HepG2 (cell line): Measurements from ENCODE around the gene FAM89B. TPM values are rescaled to one million over a fixed set of nuclear protein-coding genes. Genes with fewer than 3 reads are reported as not detected.

ENCODE experiments used
- ATAC-seq: fragments of 200-7000 bp; cut with Tn5 transposase; 3 replicates; pipeline ENCODE4 v1.9.1; 2020; ENCODE audit warnings: mild to moderate bottlenecking, moderate library complexity
- BruUV-seq: library from RNA; stranded (reverse); fragments of 400-500 nt; replicated peaks from 2 replicates; lab custom pipeline; 2021; lab: Mats Ljungman, UMichigan
- CTCF ChIA-PET: fragments of 300-600 bp; formaldehyde crosslinking; extraction: SDS; loops from one replicate; lab custom pipeline; 2021; ENCODE audit warnings: low total read pairs, inconsistent platforms, low intra/inter-chr PET ratio; lab: Yijun Ruan, JAX
- POLR2A ChIA-PET: fragments of 350-600 bp; sonication (Branson Sonifier 250); formaldehyde crosslinking; loops from one replicate; lab custom pipeline; 2020; ENCODE audit warnings: antibody characterized with exemption, inconsistent platforms; lab: Yijun Ruan, JAX
- DNase-seq: peaks from one replicate; pipeline ENCODE4 v3.0.0-alpha.2; 2015; ENCODE audit warnings: low spot score
- FAIRE-seq: peaks from 3 replicates; lab custom pipeline; 2011; peaks lifted over from hg19 to GRCh38; lab: Jason Lieb, UNC
- H2AFZ ChIP-seq: one replicate; pipeline ENCODE4 v1.6.1; 2011; ENCODE audit warnings: low read length, inconsistent platforms
- H3K27ac ChIP-seq: fragments of 300-600 bp; 3 replicates; pipeline ENCODE4 v1.8.0; 2011; ENCODE audit warnings: mixed run types, mild to moderate bottlenecking, mixed read lengths, low read length, inconsistent platforms; ENCODE audit not compliant: insufficient read depth; ENCODE audit errors: extremely low read length
- H3K27me3 ChIP-seq, 2 experiments: fragments of 200-600 bp in 1 of 2; 2 replicates in 1 of 2; 3 replicates in 1 of 2; pipeline versions ENCODE4 v1.6.0 to v1.8.0; 2011; ENCODE audit warnings: low read length in 2 of 2, mild to moderate bottlenecking in 2 of 2, moderate library complexity in 2 of 2, inconsistent platforms in 1 of 2; ENCODE audit not compliant: insufficient read depth in 2 of 2, control insufficient read depth in 1 of 2
- H3K36me3 ChIP-seq, 2 experiments: fragments of 200-600 bp in 1 of 2; replicated peaks in 1 of 2; 2 replicates in 1 of 2; 3 replicates in 1 of 2; pipeline versions ENCODE4 v1.5.1 to v1.8.0; 2011; ENCODE audit warnings: low read length in 2 of 2, inconsistent platforms in 1 of 2; ENCODE audit not compliant: insufficient read depth in 2 of 2, control insufficient read depth in 1 of 2
- H3K4me1 ChIP-seq: 2 replicates; pipeline ENCODE4 v1.5.1; 2012; ENCODE audit warnings: low read length, inconsistent platforms; ENCODE audit not compliant: insufficient read depth
- H3K4me2 ChIP-seq: 2 replicates; pipeline ENCODE4 v1.6.0; 2011; ENCODE audit warnings: low read depth, low read length, inconsistent platforms
- H3K4me3 ChIP-seq, 3 experiments: fragments of 200-600 bp in 1 of 3; sonication (generic), shearing (Covaris generic) in 1 of 3; replicated peaks in 1 of 3; 2 replicates each; pipeline ENCODE4 v1.5.1; 2011 to 2016; ENCODE audit warnings: low read length in 3 of 3, inconsistent platforms in 2 of 3, low read depth in 2 of 3, mild to moderate bottlenecking in 2 of 3, control low read depth in 1 of 3, mixed read lengths in 1 of 3; ENCODE audit not compliant: insufficient read depth in 1 of 3
- H3K79me2 ChIP-seq: one replicate; pipeline ENCODE4 v1.6.1; 2011; ENCODE audit warnings: low read length, inconsistent platforms; ENCODE audit not compliant: insufficient read depth
- H3K9ac ChIP-seq: 2 replicates; pipeline ENCODE4 v1.6.0; 2011; ENCODE audit warnings: mild to moderate bottlenecking, low read depth, low read length, inconsistent platforms; ENCODE audit not compliant: insufficient read depth
- H3K9me3 ChIP-seq: 2 replicates; pipeline ENCODE4 v1.5.1; 2012; ENCODE audit warnings: mild to moderate bottlenecking, low read length
- H4K20me1 ChIP-seq: 2 replicates; pipeline ENCODE4 v1.6.0; 2011; ENCODE audit warnings: inconsistent platforms, mild to moderate bottlenecking, low read length, moderate library complexity; ENCODE audit not compliant: insufficient read depth
- ATF3 ChIP-seq: sonication (generic); formaldehyde crosslinking; IDR thresholded peaks from 2 replicates; pipeline ENCODE4 v1.4.0; 2020; ENCODE audit warnings: missing genetic modification reagents
- CCAR2 ChIP-seq: fragments of 200-400 bp; formaldehyde crosslinking; optimal IDR thresholded peaks from 2 replicates; pipeline ENCODE3; 2018; ENCODE audit warnings: low read depth, mild to moderate bottlenecking, low read length, moderate library complexity
- CENPT ChIP-seq: sonication (generic); formaldehyde crosslinking; IDR thresholded peaks from 2 replicates; pipeline ENCODE4 v1.8.0; 2022; ENCODE audit warnings: low read depth, mild to moderate bottlenecking, moderate library complexity, missing genetic modification reagents
- ERF ChIP-seq: IDR thresholded peaks from 2 replicates; pipeline ENCODE4 v1.6.1; 2018; ENCODE audit warnings: missing biosample characterization, missing genetic modification reagents
- FOXA3 ChIP-seq: IDR thresholded peaks from 2 replicates; pipeline ENCODE4 v1.6.1; 2016; ENCODE audit warnings: missing genetic modification reagents, missing compliant biosample characterization
- GMEB1 ChIP-seq: sonication (generic); formaldehyde crosslinking; IDR thresholded peaks from 2 replicates; pipeline ENCODE4 v1.5.1; 2020; ENCODE audit warnings: missing genetic modification reagents, mild to moderate bottlenecking, borderline replicate concordance
- HDAC1 ChIP-seq: sonication (generic); formaldehyde crosslinking; IDR thresholded peaks from 2 replicates; pipeline ENCODE4 v1.5.1; 2020; ENCODE audit warnings: mild to moderate bottlenecking, missing genetic modification reagents
- RFX3 ChIP-seq: IDR thresholded peaks from 2 replicates; pipeline ENCODE4 v1.6.1; 2016; ENCODE audit warnings: missing biosample characterization, missing genetic modification reagents
- SRF ChIP-seq: IDR thresholded peaks from 2 replicates; pipeline ENCODE4 v1.6.1; 2011; ENCODE audit warnings: mild to moderate bottlenecking, low read depth, low read length, moderate library complexity
- TAF15 ChIP-seq: fragments of 200-400 bp; formaldehyde crosslinking; IDR thresholded peaks from one replicate; pipeline ENCODE4 v1.6.1; 2018; ENCODE audit warnings: mild to moderate bottlenecking, low read depth, low read length; ENCODE audit not compliant: poor library complexity, severe bottlenecking
- ZBTB43 ChIP-seq: sonication (generic); formaldehyde crosslinking; conservative IDR thresholded peaks from 2 replicates; pipeline ENCODE4 v1.4.0; 2020; ENCODE audit warnings: missing genetic modification reagents
- ZC3H13 ChIP-seq: sonication (generic); formaldehyde crosslinking; IDR thresholded peaks from 2 replicates; pipeline ENCODE4 v1.8.1; 2023; ENCODE audit warnings: mild to moderate bottlenecking, missing genetic modification reagents, moderate library complexity
- ZNF281 ChIP-seq: sonication (generic); formaldehyde crosslinking; IDR thresholded peaks from 2 replicates; pipeline ENCODE4 v1.4.0; 2020; ENCODE audit warnings: missing genetic modification reagents, borderline replicate concordance
- ZNF33A ChIP-seq: sonication (generic); formaldehyde crosslinking; IDR thresholded peaks from 2 replicates; pipeline ENCODE4 v1.5.1; 2020; ENCODE audit warnings: missing genetic modification reagents, mild to moderate bottlenecking, moderate library complexity, borderline replicate concordance
- ZNF572 ChIP-seq: sonication (generic); formaldehyde crosslinking; IDR thresholded peaks from 2 replicates; pipeline ENCODE4 v1.5.1; 2020; ENCODE audit warnings: mild to moderate bottlenecking, missing genetic modification reagents
- ZNF589 ChIP-seq: sonication (generic); formaldehyde crosslinking; conservative IDR thresholded peaks from 2 replicates; pipeline ENCODE4 v1.8.0; 2022; ENCODE audit warnings: mild to moderate bottlenecking, moderate library complexity, missing genetic modification reagents
- ZNF782 ChIP-seq: sonication (generic); formaldehyde crosslinking; IDR thresholded peaks from 2 replicates; pipeline ENCODE4 v1.4.0; 2020; ENCODE audit warnings: missing genetic modification reagents, mild to moderate bottlenecking, borderline replicate concordance
- ZNF788 ChIP-seq: sonication (generic); formaldehyde crosslinking; IDR thresholded peaks from 2 replicates; pipeline ENCODE4 v1.5.0; 2020; ENCODE audit warnings: mild to moderate bottlenecking, missing genetic modification reagents, borderline replicate concordance
- ZSCAN30 ChIP-seq: sonication (generic); formaldehyde crosslinking; IDR thresholded peaks from 2 replicates; pipeline ENCODE4 v1.5.0; 2020; ENCODE audit warnings: mild to moderate bottlenecking, missing genetic modification reagents
- WGBS: methylation state at CpG from one replicate; pipeline ENCODE4 v1.1.6; 2017; ENCODE audit warnings: low lambda C conversion rate; 5-methylcytosine and 5-hydroxymethylcytosine counted together
- in situ Hi-C: cut with HindIII; loops from 2 replicates; pipeline ENCODE4 v1.10.0; 2017; ENCODE audit warnings: low pct_unique_long_range_greater_than_20kb; ENCODE audit not compliant: extremely low pct_ligation_motif_present
- intact Hi-C: fragments of 100-400 bp; cut with micrococcal nuclease; formaldehyde crosslinking; loops from one replicate; pipeline ENCODE4 v1.10.0; 2022; ENCODE audit not compliant: unreplicated experiment
- polyA plus RNA-seq, 8 experiments: library from polyadenylated mRNA; depleted of rRNA in 3 of 8; stranded (reverse) in 7 of 8; unstranded in 1 of 8; fragments of >200 nt; fragmentation: Illumina TruSeq in 4 of 8; extraction: Trizol in 4 of 8; gene quantifications; 2 replicates each; pipeline versions ENCODE4 v1.2.1 to v1.2.3, GENCODE V29; 2011 to 2016; ENCODE audit warnings: low read depth in 4 of 8, missing spikeins in 1 of 8, mixed read lengths in 1 of 8; ENCODE audit not compliant: insufficient read depth in 1 of 8
- total RNA-seq, 5 experiments: library from RNA; depleted of rRNA; stranded (reverse); fragments of >200 nt; fragmentation: Illumina TruSeq; extraction: Trizol; gene quantifications; 2 replicates each; pipeline ENCODE4 v1.2.3, GENCODE V29; 2016; ENCODE audit warnings: low read depth in 1 of 5

The FAM89B gene
- total and polyA plus RNA-seq, 2 of the 13 experiments (the other 11 are each of a cell fraction or from before 2014, with no cell fraction given) = 5.7 to 8.0 TPM

- no peaks in the 10 kb centered on the region for H3K9me3 ChIP-seq
- H3K9ac ChIP-seq = no peak overlapping the region
- H3K4me2 ChIP-seq = no peak overlapping the region
- ChIA-PET POLR2A (interaction anchor here (1.3 to 2.1 kb wide), 3 partner anchors 9 to 11 kb away, joined by 3 to 6 read pairs (median 4); partner anchors contain the start of gene KCNK7), CTCF (no interaction called here)
- TF ChIP-seq ZNF281 (CRISPR knock-in tag) (no peak), ZNF572 (CRISPR knock-in tag) (no peak), GMEB1 (CRISPR knock-in tag) (no peak), CCAR2 (no peak), ZSCAN30 (CRISPR knock-in tag) (no peak), ZNF33A (CRISPR knock-in tag) (no peak), SRF (no peak), ATF3 (CRISPR knock-in tag) (no peak), ERF (CRISPR knock-in tag) (no peak), FOXA3 (CRISPR knock-in tag) (no peak), ZNF788 (CRISPR knock-in tag) (no peak), RFX3 (CRISPR knock-in tag) (no peak), ZNF589 (no peak), HDAC1 (CRISPR knock-in tag) (no peak), ZNF782 (no peak), TAF15 (no peak), ZBTB43 (CRISPR knock-in tag) (no peak), CENPT (CRISPR knock-in tag) (no peak), ZC3H13 (CRISPR knock-in tag) (no peak)
- H3K27ac ChIP-seq = no peak overlapping the region
- H4K20me1 ChIP-seq = no peaks in the 10 kb centered on the region
- in situ Hi-C loops = loop anchor here (5.0 kb wide), 1 partner anchor 44 kb away; no protein-coding TSS in a partner anchor
- BruUV-seq = no TSS peak
- WGBS = 96% methylated on average over 4 of the region's 4 CpGs
- intact Hi-C loops = no loop called here
- H3K36me3 ChIP-seq = no peaks in the 10 kb centered on the region
- no peak for FAIRE-seq
- no peak for DNase-seq
- H2AFZ ChIP-seq = no peak overlapping the region
- no peak overlapping the region for H3K4me3 ChIP-seq
- no peak for ATAC-seq
- H3K4me1 ChIP-seq = peaks cover 33% of the 10 kb centered on the region
- H3K27me3 ChIP-seq = no peaks in the 10 kb centered on the region
- H3K79me2 ChIP-seq = no peaks in the 10 kb centered on the region
Observed at GRCh38 chr11:65586247-65586630, 13.9 kb downstream of the FAM89B start.
